Suprapubic skin (tissue), 3 donors: Measurements from ENCODE around the gene ELOB.

Experiments used
- CTCF ChIP-seq, 2 donors: fragments of 200-600 bp in 1 of 2; fragments of 450-650 bp in 1 of 2; sonication (generic) in 1 of 2; IDR thresholded peaks; one replicate each; pipeline ENCODE4 v1.5.1; 2016 to 2019; ENCODE audit warnings: antibody characterized with exemption in 2 of 2, mild to moderate bottlenecking in 1 of 2, moderate library complexity in 1 of 2
- POLR2A ChIP-seq, 2 donors: fragments of 450-650 bp; IDR thresholded peaks; one replicate each; pipeline ENCODE4 v1.6.1; 2017; ENCODE audit warnings: antibody characterized with exemption in 2 of 2, mild to moderate bottlenecking in 2 of 2, moderate library complexity in 2 of 2

- no peak for TF ChIP-seq POLR2A (IDR thresholded peaks at IDR 0.05)
- no peak for TF ChIP-seq CTCF (IDR thresholded peaks at IDR 0.05)
Measured at GRCh38 chr16:2785101-2785991, 8.3 kb upstream of the ELOB start.
